Panc1 (cell line): ENCODE data around the gene LSS. TPM values are rescaled to one million over a fixed set of nuclear protein-coding genes. Genes with fewer than 3 reads are reported as not detected.

Source experiments
- ATAC-seq: fragments of 200-7000 bp; cut with Tn5 transposase; 2 replicates; pipeline ENCODE4 v1.9.1; 2020; ENCODE audit warnings: mild to moderate bottlenecking, moderate library complexity
- BruUV-seq: library from RNA; stranded (reverse); fragments of 400-500 nt; replicated peaks from 2 replicates; lab custom pipeline; 2021; lab: Mats Ljungman, UMichigan
- CTCF ChIA-PET: fragments of 300-600 bp; sonication (Branson Sonifier 250); formaldehyde crosslinking; loops from one replicate; lab custom pipeline; 2022; ENCODE audit warnings: antibody characterized with exemption; lab: Charles Lee
- POLR2A ChIA-PET: fragments of 300-600 bp; sonication (Branson Sonifier 250); formaldehyde crosslinking; loops from one replicate; lab custom pipeline; 2022; ENCODE audit warnings: antibody characterized with exemption; lab: Charles Lee
- DNase-seq: peaks from one replicate; pipeline ENCODE4 v3.0.0-alpha.2; 2010; ENCODE audit warnings: low read depth, low spot score
- H3K27ac ChIP-seq: 2 replicates; pipeline ENCODE4 v1.5.1; 2011; ENCODE audit warnings: mild to moderate bottlenecking, low read length, inconsistent platforms
- H3K27me3 ChIP-seq: fragments of 200-500 bp; sonication (Bioruptor generic); 2 replicates; pipeline ENCODE4 v1.6.0; 2014; ENCODE audit warnings: low read length, inconsistent platforms; ENCODE audit not compliant: control insufficient read depth, insufficient read depth
- H3K36me3 ChIP-seq: fragments of 200-500 bp; sonication (Bioruptor generic); 2 replicates; pipeline ENCODE4 v1.5.1; 2014; ENCODE audit warnings: inconsistent platforms, mild to moderate bottlenecking, low read length, moderate library complexity; ENCODE audit not compliant: control insufficient read depth, insufficient read depth
- H3K4me1 ChIP-seq: 2 replicates; pipeline ENCODE4 v1.5.1; 2011; ENCODE audit warnings: inconsistent platforms, mild to moderate bottlenecking, low read length, moderate library complexity; ENCODE audit not compliant: control insufficient read depth, insufficient read depth
- H3K4me3 ChIP-seq, 2 experiments: 2 replicates each; pipeline ENCODE4 v1.5.1; 2011 to 2012; ENCODE audit warnings: low read depth in 2 of 2, low read length in 2 of 2, mild to moderate bottlenecking in 2 of 2, inconsistent platforms in 1 of 2, moderate library complexity in 1 of 2
- H3K9me3 ChIP-seq: fragments of 200-500 bp; sonication (Bioruptor generic); 2 replicates; pipeline ENCODE4 v1.5.1; 2014; ENCODE audit warnings: low read depth, mild to moderate bottlenecking, inconsistent platforms, low read length, moderate library complexity; ENCODE audit not compliant: control insufficient read depth, insufficient read depth
- POLR2AphosphoS5 ChIP-seq: IDR thresholded peaks from 2 replicates; pipeline ENCODE4 v1.6.1; 2012; ENCODE audit warnings: mild to moderate bottlenecking, low read depth, low read length, moderate library complexity
- REST ChIP-seq, 2 experiments: IDR thresholded peaks; 2 replicates each; pipeline ENCODE4 v1.6.1; 2011 to 2012; ENCODE audit warnings: low read depth in 2 of 2, control low read depth in 1 of 2, low read length in 1 of 2, mild to moderate bottlenecking in 1 of 2, moderate library complexity in 1 of 2; ENCODE audit not compliant: insufficient read depth in 1 of 2
- SIN3A ChIP-seq: IDR thresholded peaks from 2 replicates; pipeline ENCODE4 v1.6.1; 2012; ENCODE audit warnings: low read depth, mild to moderate bottlenecking, low read length, moderate library complexity, borderline replicate concordance; ENCODE audit not compliant: insufficient read depth
- TCF7L2 ChIP-seq: IDR thresholded peaks from 2 replicates; pipeline ENCODE4 v1.6.1; 2011; ENCODE audit warnings: mild to moderate bottlenecking, low read depth, low read length, inconsistent platforms
- in situ Hi-C: cut with HindIII; loops from 2 replicates; pipeline ENCODE4 v1.10.0; 2016; ENCODE audit warnings: low sequenced_read_pairs, low pct_unique_long_range_greater_than_20kb
- intact Hi-C: fragments of 100-400 bp; cut with micrococcal nuclease; formaldehyde crosslinking; loops from one replicate; pipeline ENCODE4 v1.10.0; 2022; ENCODE audit not compliant: unreplicated experiment
- total RNA-seq: library from RNA; stranded (reverse); gene quantifications from one replicate; pipeline ENCODE4 v1.2.1, GENCODE V29; 2021; ENCODE audit not compliant: unreplicated experiment
- TF ChIP-seq, protein P1 (sequence below): fragments of 450-650 bp; IDR thresholded peaks from 2 replicates; pipeline ENCODE4 v1.5.1; 2017; ENCODE audit warnings: mild to moderate bottlenecking

LSS gene
- total RNA-seq, 1 experiment from 2014 or later = 111 TPM

DNA sequence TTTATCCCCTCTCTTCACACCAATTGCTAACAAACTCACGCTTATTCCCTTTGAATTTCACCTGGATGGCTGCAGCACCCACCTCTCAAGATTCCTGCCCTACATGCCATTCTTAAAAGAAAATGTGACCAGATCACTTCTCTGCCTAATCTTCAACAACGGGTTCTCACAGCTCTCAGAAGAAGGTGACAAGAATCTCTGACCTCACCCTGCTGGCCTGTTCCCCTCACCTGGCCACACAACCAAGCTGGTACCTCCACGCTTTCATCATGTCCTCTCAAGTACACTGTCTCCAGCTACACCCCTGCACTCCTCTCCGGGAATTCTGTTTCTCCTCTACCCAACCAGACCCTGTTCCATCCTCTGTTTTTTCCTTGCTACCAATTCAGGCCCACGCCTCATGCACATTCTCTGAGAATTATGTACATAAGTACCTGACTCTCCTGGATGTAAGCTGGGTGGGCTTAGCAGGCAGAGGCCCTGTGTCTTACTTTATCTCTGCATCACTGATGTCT, 5.9 kb upstream of the LSS start:
- TF ChIP-seq POLR2AphosphoS5 = no peak
- no peak for TF ChIP-seq REST (IDR thresholded peaks at IDR 0.05; ENCODE audit: insufficient read depth in 1 of 2, low read depth in 2 of 2, low read length in 1 of 2)
- TF ChIP-seq SIN3A = no peak
- TF ChIP-seq TCF7L2 = no peak
- TF ChIP-seq, protein P1, sequence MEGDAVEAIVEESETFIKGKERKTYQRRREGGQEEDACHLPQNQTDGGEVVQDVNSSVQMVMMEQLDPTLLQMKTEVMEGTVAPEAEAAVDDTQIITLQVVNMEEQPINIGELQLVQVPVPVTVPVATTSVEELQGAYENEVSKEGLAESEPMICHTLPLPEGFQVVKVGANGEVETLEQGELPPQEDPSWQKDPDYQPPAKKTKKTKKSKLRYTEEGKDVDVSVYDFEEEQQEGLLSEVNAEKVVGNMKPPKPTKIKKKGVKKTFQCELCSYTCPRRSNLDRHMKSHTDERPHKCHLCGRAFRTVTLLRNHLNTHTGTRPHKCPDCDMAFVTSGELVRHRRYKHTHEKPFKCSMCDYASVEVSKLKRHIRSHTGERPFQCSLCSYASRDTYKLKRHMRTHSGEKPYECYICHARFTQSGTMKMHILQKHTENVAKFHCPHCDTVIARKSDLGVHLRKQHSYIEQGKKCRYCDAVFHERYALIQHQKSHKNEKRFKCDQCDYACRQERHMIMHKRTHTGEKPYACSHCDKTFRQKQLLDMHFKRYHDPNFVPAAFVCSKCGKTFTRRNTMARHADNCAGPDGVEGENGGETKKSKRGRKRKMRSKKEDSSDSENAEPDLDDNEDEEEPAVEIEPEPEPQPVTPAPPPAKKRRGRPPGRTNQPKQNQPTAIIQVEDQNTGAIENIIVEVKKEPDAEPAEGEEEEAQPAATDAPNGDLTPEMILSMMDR = no peak
- H3K36me3 ChIP-seq = peaks cover 9% of the 10 kb centered on the region; the same call in 1 of the 2 replicates
- no peak for DNase-seq
- intact Hi-C loops = no loop called here
- in situ Hi-C loops = no loop called here
- no peak overlapping the region for H3K27ac ChIP-seq
- peaks cover 4% of the 10 kb centered on the region for H3K4me1 ChIP-seq
- ChIA-PET CTCF (no interaction called here), POLR2A (no interaction called here)
- no peaks in the 10 kb centered on the region for H3K9me3 ChIP-seq
- no peaks in the 10 kb centered on the region for H3K27me3 ChIP-seq
- BruUV-seq = no TSS peak
- H3K4me3 ChIP-seq = no peak overlapping the region
- no peak for ATAC-seq

- in situ Hi-C loops = no loop called here
Measured at GRCh38 chr21:46229923-46230260, 1.3 kb upstream of the LSS start.

More at GRCh38 chr21:46229923-46230260, 1.3 kb upstream of the LSS start:
- TF ChIP-seq POLR2AphosphoS5 = no peak
- no peak for TF ChIP-seq SIN3A
- no peak for TF ChIP-seq TCF7L2
- TF ChIP-seq REST (IDR thresholded peaks at IDR 0.05; ENCODE audit: insufficient read depth in 1 of 2, low read depth in 2 of 2, low read length in 1 of 2) = no peak
- TF ChIP-seq, protein P1 = no peak
- peaks cover 3% of the 10 kb centered on the region; the same call in 1 of the 2 replicates for H3K36me3 ChIP-seq
- DNase-seq (no peak), ATAC-seq (no peak)
- H3K27ac ChIP-seq = peak overlapping the region; percentile 74
- no peaks in the 10 kb centered on the region for H3K9me3 ChIP-seq
- peaks cover 11% of the 10 kb centered on the region for H3K4me1 ChIP-seq
- H3K4me3 ChIP-seq = peak overlapping the region; percentile 55 to 63
- BruUV-seq = no TSS peak
- ChIA-PET POLR2A (no interaction called here), CTCF (no interaction called here)
- no peaks in the 10 kb centered on the region for H3K27me3 ChIP-seq
- intact Hi-C loops = no loop called here
